GM19099 (cell line): ENCODE results near the gene SAFB2.

Source experiments
- POLR2A ChIP-seq: IDR thresholded peaks from 3 replicates; pipeline ENCODE4 v1.6.1; 2011; ENCODE audit warnings: low read depth; ENCODE audit not compliant: insufficient read length; ENCODE audit errors: extremely low read depth

Gene SAFB2

GRCh38 chr19:5557691-5558090, 64.9 kb downstream of the SAFB2 start:
- no peak for TF ChIP-seq POLR2A

- TF ChIP-seq POLR2A, result no peak
These were observed 67.7 kb downstream of the SAFB2 start for GRCh38 chr19:5554828-5555227.

- TF ChIP-seq POLR2A, result no peak
These were observed 68.7 kb downstream of the SAFB2 start for GRCh38 chr19:5553892-5554291.

GRCh38 chr19:5547881-5548280, 74.7 kb downstream of the SAFB2 start:
- TF ChIP-seq POLR2A, result no peak

- TF ChIP-seq POLR2A, result no peak
These were observed 76.6 kb downstream of the SAFB2 start for GRCh38 chr19:5545984-5546383.

GRCh38 chr19:5545051-5545450, 77.5 kb downstream of the SAFB2 start:
- no peak for TF ChIP-seq POLR2A

GRCh38 chr19:5542665-5543064, 79.9 kb downstream of the SAFB2 start:
- no peak for TF ChIP-seq POLR2A

GRCh38 chr19:5541456-5541855, 81.1 kb downstream of the SAFB2 start:
- no peak for TF ChIP-seq POLR2A

- no peak for TF ChIP-seq POLR2A
These were observed 82.4 kb downstream of the SAFB2 start for GRCh38 chr19:5540208-5540607.

GRCh38 chr19:5537870-5538269, 84.7 kb downstream of the SAFB2 start:
- TF ChIP-seq POLR2A, result no peak
